SU-DHL-6 (cell line): Measurements from ENCODE around the gene ATP11A.

Source experiments
- EZH2phosphoT487 ChIP-seq: fragments of 200-600 bp; sonication (generic), shearing (Covaris generic); conservative IDR thresholded peaks from 2 replicates; pipeline ENCODE4 v1.6.1; 2018; ENCODE audit warnings: mild to moderate bottlenecking, antibody characterized with exemption, low read length, moderate library complexity, mixed read lengths
- TF ChIP-seq, protein P1 (sequence below): fragments of 200-600 bp; sonication (generic); IDR thresholded peaks from one replicate; pipeline ENCODE4 v1.5.1; 2017; ENCODE audit warnings: antibody characterized with exemption, mild to moderate bottlenecking, low read length, moderate library complexity; ENCODE audit not compliant: insufficient read depth, poor library complexity, severe bottlenecking

DNA sequence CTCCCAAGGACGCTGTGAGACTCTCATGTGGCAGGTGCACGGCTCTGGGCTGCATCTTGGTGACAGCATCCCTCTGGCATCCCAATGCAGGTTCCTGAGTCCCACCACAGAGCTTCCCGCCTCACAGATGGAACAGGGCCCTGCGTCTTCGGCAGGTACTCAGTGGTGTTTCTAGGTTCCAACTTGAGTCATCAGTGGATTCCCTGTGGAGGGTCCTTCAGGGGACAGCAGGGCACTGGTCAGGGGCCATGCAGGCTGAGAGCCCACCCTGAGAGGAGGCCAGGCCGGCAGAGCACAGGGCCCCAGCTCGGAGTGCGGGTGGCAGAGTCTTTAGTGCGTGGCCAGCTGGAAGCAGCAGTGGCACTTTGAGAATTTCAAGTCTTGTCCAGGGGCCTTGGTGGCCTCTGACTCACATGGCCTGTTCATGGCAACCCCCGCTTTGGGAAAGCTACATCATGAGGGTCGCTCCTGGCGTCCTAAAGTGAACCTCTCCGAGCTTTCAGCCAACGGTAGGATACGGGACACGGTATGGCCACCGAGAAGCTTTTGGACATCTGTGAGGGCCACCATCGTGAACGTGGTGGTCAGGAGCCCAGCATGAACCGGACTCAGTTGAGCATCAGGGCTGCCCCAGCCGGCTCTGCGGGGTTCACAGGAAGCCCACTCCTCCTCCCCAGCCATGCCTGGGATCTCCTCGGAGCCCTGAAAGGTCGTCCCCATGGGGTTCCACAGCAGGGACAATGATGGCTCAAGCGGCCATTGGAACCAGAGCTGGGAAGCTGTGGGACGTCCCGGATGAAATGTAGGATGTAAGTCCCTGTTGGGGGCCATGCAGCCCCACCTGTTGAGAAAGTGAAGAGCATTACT, 207.1 kb downstream of the ATP11A start:
- TF ChIP-seq, protein P1, sequence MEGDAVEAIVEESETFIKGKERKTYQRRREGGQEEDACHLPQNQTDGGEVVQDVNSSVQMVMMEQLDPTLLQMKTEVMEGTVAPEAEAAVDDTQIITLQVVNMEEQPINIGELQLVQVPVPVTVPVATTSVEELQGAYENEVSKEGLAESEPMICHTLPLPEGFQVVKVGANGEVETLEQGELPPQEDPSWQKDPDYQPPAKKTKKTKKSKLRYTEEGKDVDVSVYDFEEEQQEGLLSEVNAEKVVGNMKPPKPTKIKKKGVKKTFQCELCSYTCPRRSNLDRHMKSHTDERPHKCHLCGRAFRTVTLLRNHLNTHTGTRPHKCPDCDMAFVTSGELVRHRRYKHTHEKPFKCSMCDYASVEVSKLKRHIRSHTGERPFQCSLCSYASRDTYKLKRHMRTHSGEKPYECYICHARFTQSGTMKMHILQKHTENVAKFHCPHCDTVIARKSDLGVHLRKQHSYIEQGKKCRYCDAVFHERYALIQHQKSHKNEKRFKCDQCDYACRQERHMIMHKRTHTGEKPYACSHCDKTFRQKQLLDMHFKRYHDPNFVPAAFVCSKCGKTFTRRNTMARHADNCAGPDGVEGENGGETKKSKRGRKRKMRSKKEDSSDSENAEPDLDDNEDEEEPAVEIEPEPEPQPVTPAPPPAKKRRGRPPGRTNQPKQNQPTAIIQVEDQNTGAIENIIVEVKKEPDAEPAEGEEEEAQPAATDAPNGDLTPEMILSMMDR, result no peak
- no peak for TF ChIP-seq EZH2phosphoT487
